HepG2 (cell line): ENCODE data around the gene TSPAN7. TPM values are rescaled to one million over a fixed set of nuclear protein-coding genes. Genes with fewer than 3 reads are reported as not detected.
A peak's percentile ranks its signal among the peaks of the same experiment; 100 is the strongest.

Experiments used
- ATAC-seq: fragments of 200-7000 bp; cut with Tn5 transposase; 3 replicates; pipeline ENCODE4 v1.9.1; 2020; ENCODE audit warnings: mild to moderate bottlenecking, moderate library complexity
- BruUV-seq: library from RNA; stranded (reverse); fragments of 400-500 nt; replicated peaks from 2 replicates; lab custom pipeline; 2021; lab: Mats Ljungman, UMichigan
- CTCF ChIA-PET: fragments of 300-600 bp; formaldehyde crosslinking; extraction: SDS; loops from one replicate; lab custom pipeline; 2021; ENCODE audit warnings: low total read pairs, inconsistent platforms, low intra/inter-chr PET ratio; lab: Yijun Ruan, JAX
- POLR2A ChIA-PET: fragments of 350-600 bp; sonication (Branson Sonifier 250); formaldehyde crosslinking; loops from one replicate; lab custom pipeline; 2020; ENCODE audit warnings: antibody characterized with exemption, inconsistent platforms; lab: Yijun Ruan, JAX
- DNase-seq: peaks from one replicate; pipeline ENCODE4 v3.0.0-alpha.2; 2015; ENCODE audit warnings: low spot score
- FAIRE-seq: peaks from 3 replicates; lab custom pipeline; 2011; peaks lifted over from hg19 to GRCh38; lab: Jason Lieb, UNC
- H2AFZ ChIP-seq: one replicate; pipeline ENCODE4 v1.6.1; 2011; ENCODE audit warnings: low read length, inconsistent platforms
- H3K27ac ChIP-seq: fragments of 300-600 bp; 3 replicates; pipeline ENCODE4 v1.8.0; 2011; ENCODE audit warnings: mixed run types, mild to moderate bottlenecking, mixed read lengths, low read length, inconsistent platforms; ENCODE audit not compliant: insufficient read depth; ENCODE audit errors: extremely low read length
- H3K27me3 ChIP-seq, 2 experiments: fragments of 200-600 bp in 1 of 2; 2 replicates in 1 of 2; 3 replicates in 1 of 2; pipeline versions ENCODE4 v1.6.0 to v1.8.0; 2011; ENCODE audit warnings: low read length in 2 of 2, mild to moderate bottlenecking in 2 of 2, moderate library complexity in 2 of 2, inconsistent platforms in 1 of 2; ENCODE audit not compliant: insufficient read depth in 2 of 2, control insufficient read depth in 1 of 2
- H3K36me3 ChIP-seq, 2 experiments: fragments of 200-600 bp in 1 of 2; replicated peaks in 1 of 2; 2 replicates in 1 of 2; 3 replicates in 1 of 2; pipeline versions ENCODE4 v1.5.1 to v1.8.0; 2011; ENCODE audit warnings: low read length in 2 of 2, inconsistent platforms in 1 of 2; ENCODE audit not compliant: insufficient read depth in 2 of 2, control insufficient read depth in 1 of 2
- H3K4me1 ChIP-seq: 2 replicates; pipeline ENCODE4 v1.5.1; 2012; ENCODE audit warnings: low read length, inconsistent platforms; ENCODE audit not compliant: insufficient read depth
- H3K4me2 ChIP-seq: 2 replicates; pipeline ENCODE4 v1.6.0; 2011; ENCODE audit warnings: low read depth, low read length, inconsistent platforms
- H3K4me3 ChIP-seq, 3 experiments: fragments of 200-600 bp in 1 of 3; sonication (generic), shearing (Covaris generic) in 1 of 3; replicated peaks in 1 of 3; 2 replicates each; pipeline ENCODE4 v1.5.1; 2011 to 2016; ENCODE audit warnings: low read length in 3 of 3, inconsistent platforms in 2 of 3, low read depth in 2 of 3, mild to moderate bottlenecking in 2 of 3, control low read depth in 1 of 3, mixed read lengths in 1 of 3; ENCODE audit not compliant: insufficient read depth in 1 of 3
- H3K79me2 ChIP-seq: one replicate; pipeline ENCODE4 v1.6.1; 2011; ENCODE audit warnings: low read length, inconsistent platforms; ENCODE audit not compliant: insufficient read depth
- H3K9ac ChIP-seq: 2 replicates; pipeline ENCODE4 v1.6.0; 2011; ENCODE audit warnings: mild to moderate bottlenecking, low read depth, low read length, inconsistent platforms; ENCODE audit not compliant: insufficient read depth
- H3K9me3 ChIP-seq: 2 replicates; pipeline ENCODE4 v1.5.1; 2012; ENCODE audit warnings: mild to moderate bottlenecking, low read length
- H4K20me1 ChIP-seq: 2 replicates; pipeline ENCODE4 v1.6.0; 2011; ENCODE audit warnings: inconsistent platforms, mild to moderate bottlenecking, low read length, moderate library complexity; ENCODE audit not compliant: insufficient read depth
- HINFP ChIP-seq: sonication (generic); formaldehyde crosslinking; IDR thresholded peaks from 2 replicates; pipeline ENCODE4 v1.4.0; 2020; ENCODE audit warnings: low read depth, mild to moderate bottlenecking, missing genetic modification reagents
- HMG20A ChIP-seq: IDR thresholded peaks from 2 replicates; pipeline ENCODE4 v1.6.1; 2016; ENCODE audit warnings: borderline replicate concordance
- HMGXB4 ChIP-seq, 2 experiments: sonication (generic) in 1 of 2; formaldehyde crosslinking in 1 of 2; IDR thresholded peaks; 2 replicates each; pipeline versions ENCODE4 v1.4.0 to v1.6.1; 2018 to 2020; ENCODE audit warnings: missing genetic modification reagents in 2 of 2, borderline replicate concordance in 1 of 2, low read depth in 1 of 2, mild to moderate bottlenecking in 1 of 2, missing biosample characterization in 1 of 2
- MAFG ChIP-seq: sonication (generic); formaldehyde crosslinking; IDR thresholded peaks from 2 replicates; pipeline ENCODE4 v1.5.1; 2020; ENCODE audit warnings: mild to moderate bottlenecking, missing genetic modification reagents
- MLX ChIP-seq: IDR thresholded peaks from 2 replicates; pipeline ENCODE4 v1.6.1; 2016
- NFATC3 ChIP-seq: sonication (generic); formaldehyde crosslinking; IDR thresholded peaks from 2 replicates; pipeline ENCODE4 v1.5.1; 2020; ENCODE audit warnings: mild to moderate bottlenecking, missing genetic modification reagents
- PHF5A ChIP-seq: IDR thresholded peaks from one replicate; pipeline ENCODE4 v1.6.1; 2018; ENCODE audit warnings: low read depth, missing genetic modification reagents; ENCODE audit not compliant: unreplicated experiment
- ZNF513 ChIP-seq: sonication (generic); formaldehyde crosslinking; conservative IDR thresholded peaks from 2 replicates; pipeline ENCODE4 v1.5.0; 2020; ENCODE audit warnings: missing genetic modification reagents
- ZNF572 ChIP-seq: sonication (generic); formaldehyde crosslinking; IDR thresholded peaks from 2 replicates; pipeline ENCODE4 v1.5.1; 2020; ENCODE audit warnings: mild to moderate bottlenecking, missing genetic modification reagents
- WGBS: methylation state at CpG from one replicate; pipeline ENCODE4 v1.1.6; 2017; ENCODE audit warnings: low lambda C conversion rate; 5-methylcytosine and 5-hydroxymethylcytosine counted together
- in situ Hi-C: cut with HindIII; loops from 2 replicates; pipeline ENCODE4 v1.10.0; 2017; ENCODE audit warnings: low pct_unique_long_range_greater_than_20kb; ENCODE audit not compliant: extremely low pct_ligation_motif_present
- intact Hi-C: fragments of 100-400 bp; cut with micrococcal nuclease; formaldehyde crosslinking; loops from one replicate; pipeline ENCODE4 v1.10.0; 2022; ENCODE audit not compliant: unreplicated experiment
- polyA plus RNA-seq, 8 experiments: library from polyadenylated mRNA; depleted of rRNA in 3 of 8; stranded (reverse) in 7 of 8; unstranded in 1 of 8; fragments of >200 nt; fragmentation: Illumina TruSeq in 4 of 8; extraction: Trizol in 4 of 8; gene quantifications; 2 replicates each; pipeline versions ENCODE4 v1.2.1 to v1.2.3, GENCODE V29; 2011 to 2016; ENCODE audit warnings: low read depth in 4 of 8, missing spikeins in 1 of 8, mixed read lengths in 1 of 8; ENCODE audit not compliant: insufficient read depth in 1 of 8
- total RNA-seq, 5 experiments: library from RNA; depleted of rRNA; stranded (reverse); fragments of >200 nt; fragmentation: Illumina TruSeq; extraction: Trizol; gene quantifications; 2 replicates each; pipeline ENCODE4 v1.2.3, GENCODE V29; 2016; ENCODE audit warnings: low read depth in 1 of 5

The TSPAN7 gene
- total and polyA plus RNA-seq, 2 of the 13 experiments (the other 11 are each of a cell fraction or from before 2014, with no cell fraction given): 21.4 to 47.1 TPM

GRCh38 chrX:38560776-38561125, 591 bp upstream of the TSPAN7 start:
- DNase-seq: no peak
- 67% methylated on average over 6 of the region's 9 CpGs for WGBS
- 0 out of 2 replicates have a peak, but pooled peaks cover 8% of the 10 kb centered on the region for H3K4me1 ChIP-seq
- CTCF ChIA-PET: no interaction called here
- no peaks in the 10 kb centered on the region for H4K20me1 ChIP-seq
- H3K4me2 ChIP-seq: peak overlapping the region; percentile 82
- no peaks in the 10 kb centered on the region for H3K36me3 ChIP-seq
- H3K9ac ChIP-seq: peak overlapping the region; percentile 54
- H3K4me3 ChIP-seq: peak overlapping the region; percentile 28 to 61 (median 37); a peak in 4 of 6 replicates
- H3K79me2 ChIP-seq: peaks cover 2% of the 10 kb centered on the region
- no peaks in the 10 kb centered on the region for H3K27me3 ChIP-seq
- H3K27ac ChIP-seq: no peak overlapping the region
- H3K9me3 ChIP-seq: no peaks in the 10 kb centered on the region
- TF ChIP-seq ZNF572 (CRISPR knock-in tag) (no peak), MAFG (CRISPR knock-in tag) (no peak), HINFP (CRISPR knock-in tag) (no peak), PHF5A (no peak), HMG20A (CRISPR knock-in tag) (no peak)
- in situ Hi-C loops (no loop called here), intact Hi-C loops (loop anchor here (5.0 kb wide), 2 partner anchors 77 to 223 kb away; no protein-coding TSS in a partner anchor)
- FAIRE-seq: no peak
- no TSS peak for BruUV-seq
- peak overlapping the region; percentile 86 for H2AFZ ChIP-seq
- POLR2A ChIA-PET: no interaction called here
- ATAC-seq: no peak

GRCh38 chrX:38561951-38562719, 793 bp downstream of the TSPAN7 start:
- Histone ChIP-seq H3K4me2 (peak overlapping the region; percentile 69), H3K27ac (peak overlapping the region; percentile 50), H2AFZ (no peak overlapping the region), H3K4me1 (0 out of 2 replicates have a peak, but pooled peaks cover 8% of the 10 kb centered on the region), H4K20me1 (no peaks in the 10 kb centered on the region), H3K36me3 (no peaks in the 10 kb centered on the region), H3K9ac (peak overlapping the region; percentile 56; the same call in 1 of the 2 replicates), H3K4me3 (peak overlapping the region; percentile 63 to 71 (median 65)), H3K27me3 (no peaks in the 10 kb centered on the region), H3K9me3 (no peaks in the 10 kb centered on the region), H3K79me2 (peaks cover 2% of the 10 kb centered on the region)
- TSS peak; percentile 68 for BruUV-seq
- intact Hi-C loops (loop anchor here (5.0 kb wide), 2 partner anchors 75 to 225 kb away; no protein-coding TSS in a partner anchor), in situ Hi-C loops (no loop called here)
- no peak for FAIRE-seq
- ChIA-PET CTCF (no interaction called here), POLR2A (interaction anchor here (1.0 to 1.5 kb wide), 3 partner anchors 20 to 603 kb away, joined by 3 read pairs; no protein-coding TSS in a partner anchor)
- 4% methylated on average over 14 of the region's 38 CpGs for WGBS
- DNase-seq: peak; percentile 3
- ATAC-seq: peak; percentile 76
- TF ChIP-seq ZNF513 (CRISPR knock-in tag): no peak
- no peak for TF ChIP-seq MLX (CRISPR knock-in tag)
- 0 out of 4 replicates have a peak, but pooled peaks of 1 of the 2 experiments have one; percentile 30 for TF ChIP-seq HMGXB4 (CRISPR knock-in tag; IDR thresholded peaks at IDR 0.05; ENCODE audit: borderline replicate concordance in 1 of 2, low read depth in 1 of 2)
- no peak for TF ChIP-seq NFATC3
